Stimulated activated CD4-positive, alpha-beta T cell treated with anti-CD3 and anti-CD28 coated beads, Interleukin-1b, Interleukin-23, amount 100 ng/mL, for 4 hours (primary cell): ENCODE results near the gene CHIT1.
A peak's percentile ranks its signal among the peaks of the same experiment; 100 is the strongest.

Source experiments
- DNase-seq, 2 donors: peaks; one replicate each; pipeline ENCODE4 v3.0.0-alpha.2; 2020; ENCODE audit warnings: low read depth in 2 of 2

Gene CHIT1

GRCh38 chr1:203229471-203230135, at the start of gene CHIT1:
Gene CHIT1, minus strand, starts transcription at chr1:203229673. Its CDS starts 37 bp downstream, at chr1:203229636.
- DNase-seq, result no peak

GRCh38 chr1:203278885-203279406, 49.5 kb upstream of the CHIT1 start:
- no peak for DNase-seq

GRCh38 chr1:203278082-203278884, 48.8 kb upstream of the CHIT1 start:
- no peak for DNase-seq

- DNase-seq, result no peak
Measured at GRCh38 chr1:203276916-203277545, 47.6 kb upstream of the CHIT1 start.

- no peak for DNase-seq
Measured at GRCh38 chr1:203276408-203276807, 46.9 kb upstream of the CHIT1 start.

- DNase-seq, result no peak
Measured at GRCh38 chr1:203275656-203276272, 46.3 kb upstream of the CHIT1 start.

- DNase-seq, result no peak
Measured at GRCh38 chr1:203274603-203275381, 45.3 kb upstream of the CHIT1 start.

GRCh38 chr1:203273869-203274602, 44.6 kb upstream of the CHIT1 start:
- DNase-seq, result no peak

- peak; percentile 92 for DNase-seq
Measured at GRCh38 chr1:203273206-203273868, 43.9 kb upstream of the CHIT1 start.

- DNase-seq, result no peak
Measured at GRCh38 chr1:203272633-203273205, 43.2 kb upstream of the CHIT1 start.

GRCh38 chr1:203271962-203272632, 42.6 kb upstream of the CHIT1 start:
- DNase-seq, result no peak

GRCh38 chr1:203271018-203271743, 41.7 kb upstream of the CHIT1 start:
- DNase-seq, result no peak

- DNase-seq, result no peak
Measured at GRCh38 chr1:203270448-203270847, 41.0 kb upstream of the CHIT1 start.

- no peak for DNase-seq
Measured at GRCh38 chr1:203269654-203270020, 40.2 kb upstream of the CHIT1 start.

- DNase-seq, result no peak
Measured at GRCh38 chr1:203268901-203269653, 39.6 kb upstream of the CHIT1 start.

GRCh38 chr1:203267912-203268311, 38.4 kb upstream of the CHIT1 start:
- DNase-seq, result no peak

GRCh38 chr1:203267347-203267846, 37.9 kb upstream of the CHIT1 start:
- DNase-seq, result peak; percentile 62 to 83
